ENCODE data around the gene UQCC2. TPM values are rescaled to one million over a fixed set of nuclear protein-coding genes. Genes with fewer than 3 reads are reported as not detected.

The UQCC2 gene
- polyA plus RNA-seq, 1 of the 3 experiments (the other 2 are of a cell fraction), result 59.0 TPM

DNA sequence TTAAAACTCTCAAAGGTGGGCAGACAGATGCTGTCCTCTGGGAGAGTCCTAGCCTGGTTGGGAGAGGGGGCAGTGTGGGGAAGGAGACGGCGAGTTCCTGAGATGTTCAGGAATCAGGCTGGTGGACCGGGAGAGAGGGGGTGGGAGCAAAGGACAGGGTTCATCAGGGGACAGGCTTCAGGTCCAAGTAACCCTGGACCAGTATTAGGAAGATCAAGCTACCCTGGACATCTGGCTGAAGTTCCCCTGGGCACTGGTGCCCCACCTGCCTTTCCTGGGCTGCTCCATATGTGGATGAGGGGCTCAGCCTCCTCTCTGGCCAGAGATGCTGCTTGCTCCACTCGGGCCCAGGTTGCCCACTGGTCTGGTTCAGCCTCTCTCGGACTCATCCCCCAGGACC is 36.3 kb upstream of the UQCC2 start:
- POLR2A ChIA-PET, result no interaction called here
- 82% methylated on average over 5 of the region's 5 CpGs for WGBS (ENCODE audit: low lambda C conversion rate)

More for the DNA sequence above, 36.3 kb upstream of the UQCC2 start:
- H4K20me1 ChIP-seq (ENCODE audit: insufficient read depth), result no peaks in the 10 kb centered on the region
- TF ChIP-seq, protein P1, sequence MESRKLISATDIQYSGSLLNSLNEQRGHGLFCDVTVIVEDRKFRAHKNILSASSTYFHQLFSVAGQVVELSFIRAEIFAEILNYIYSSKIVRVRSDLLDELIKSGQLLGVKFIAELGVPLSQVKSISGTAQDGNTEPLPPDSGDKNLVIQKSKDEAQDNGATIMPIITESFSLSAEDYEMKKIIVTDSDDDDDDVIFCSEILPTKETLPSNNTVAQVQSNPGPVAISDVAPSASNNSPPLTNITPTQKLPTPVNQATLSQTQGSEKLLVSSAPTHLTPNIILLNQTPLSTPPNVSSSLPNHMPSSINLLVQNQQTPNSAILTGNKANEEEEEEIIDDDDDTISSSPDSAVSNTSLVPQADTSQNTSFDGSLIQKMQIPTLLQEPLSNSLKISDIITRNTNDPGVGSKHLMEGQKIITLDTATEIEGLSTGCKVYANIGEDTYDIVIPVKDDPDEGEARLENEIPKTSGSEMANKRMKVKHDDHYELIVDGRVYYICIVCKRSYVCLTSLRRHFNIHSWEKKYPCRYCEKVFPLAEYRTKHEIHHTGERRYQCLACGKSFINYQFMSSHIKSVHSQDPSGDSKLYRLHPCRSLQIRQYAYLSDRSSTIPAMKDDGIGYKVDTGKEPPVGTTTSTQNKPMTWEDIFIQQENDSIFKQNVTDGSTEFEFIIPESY (IDR thresholded peaks at IDR 0.05; ENCODE audit: borderline replicate concordance, low read depth), result no peak
- TF ChIP-seq GATA2 (CRISPR knock-in tag; IDR thresholded peaks at IDR 0.05), result no peak
- TF ChIP-seq YY1 (IDR thresholded peaks at IDR 0.05; ENCODE audit: low read depth), result no peak
- TF ChIP-seq TCF12 (IDR thresholded peaks at IDR 0.05), result no peak
- no peak for TF ChIP-seq SMC3 (IDR thresholded peaks at IDR 0.05; ENCODE audit: low read depth, low read length)
- TF ChIP-seq CHD2 (IDR thresholded peaks at IDR 0.05; ENCODE audit: low read length, partially characterized antibody), result no peak
- no peak for TF ChIP-seq RAD21 (IDR thresholded peaks at IDR 0.05; ENCODE audit: low read length)
- TF ChIP-seq, protein P2, sequence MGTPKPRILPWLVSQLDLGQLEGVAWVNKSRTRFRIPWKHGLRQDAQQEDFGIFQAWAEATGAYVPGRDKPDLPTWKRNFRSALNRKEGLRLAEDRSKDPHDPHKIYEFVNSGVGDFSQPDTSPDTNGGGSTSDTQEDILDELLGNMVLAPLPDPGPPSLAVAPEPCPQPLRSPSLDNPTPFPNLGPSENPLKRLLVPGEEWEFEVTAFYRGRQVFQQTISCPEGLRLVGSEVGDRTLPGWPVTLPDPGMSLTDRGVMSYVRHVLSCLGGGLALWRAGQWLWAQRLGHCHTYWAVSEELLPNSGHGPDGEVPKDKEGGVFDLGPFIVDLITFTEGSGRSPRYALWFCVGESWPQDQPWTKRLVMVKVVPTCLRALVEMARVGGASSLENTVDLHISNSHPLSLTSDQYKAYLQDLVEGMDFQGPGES (IDR thresholded peaks at IDR 0.05; ENCODE audit: low read depth, low read length), result no peak
- no peak for TF ChIP-seq TAF1 (IDR thresholded peaks at IDR 0.05; ENCODE audit: borderline replicate concordance, low read depth, low read length)
- TF ChIP-seq, protein P3, sequence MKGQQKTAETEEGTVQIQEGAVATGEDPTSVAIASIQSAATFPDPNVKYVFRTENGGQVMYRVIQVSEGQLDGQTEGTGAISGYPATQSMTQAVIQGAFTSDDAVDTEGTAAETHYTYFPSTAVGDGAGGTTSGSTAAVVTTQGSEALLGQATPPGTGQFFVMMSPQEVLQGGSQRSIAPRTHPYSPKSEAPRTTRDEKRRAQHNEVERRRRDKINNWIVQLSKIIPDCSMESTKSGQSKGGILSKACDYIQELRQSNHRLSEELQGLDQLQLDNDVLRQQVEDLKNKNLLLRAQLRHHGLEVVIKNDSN (IDR thresholded peaks at IDR 0.05; ENCODE audit: borderline replicate concordance, low read depth), result no peak
- TF ChIP-seq, protein P4, sequence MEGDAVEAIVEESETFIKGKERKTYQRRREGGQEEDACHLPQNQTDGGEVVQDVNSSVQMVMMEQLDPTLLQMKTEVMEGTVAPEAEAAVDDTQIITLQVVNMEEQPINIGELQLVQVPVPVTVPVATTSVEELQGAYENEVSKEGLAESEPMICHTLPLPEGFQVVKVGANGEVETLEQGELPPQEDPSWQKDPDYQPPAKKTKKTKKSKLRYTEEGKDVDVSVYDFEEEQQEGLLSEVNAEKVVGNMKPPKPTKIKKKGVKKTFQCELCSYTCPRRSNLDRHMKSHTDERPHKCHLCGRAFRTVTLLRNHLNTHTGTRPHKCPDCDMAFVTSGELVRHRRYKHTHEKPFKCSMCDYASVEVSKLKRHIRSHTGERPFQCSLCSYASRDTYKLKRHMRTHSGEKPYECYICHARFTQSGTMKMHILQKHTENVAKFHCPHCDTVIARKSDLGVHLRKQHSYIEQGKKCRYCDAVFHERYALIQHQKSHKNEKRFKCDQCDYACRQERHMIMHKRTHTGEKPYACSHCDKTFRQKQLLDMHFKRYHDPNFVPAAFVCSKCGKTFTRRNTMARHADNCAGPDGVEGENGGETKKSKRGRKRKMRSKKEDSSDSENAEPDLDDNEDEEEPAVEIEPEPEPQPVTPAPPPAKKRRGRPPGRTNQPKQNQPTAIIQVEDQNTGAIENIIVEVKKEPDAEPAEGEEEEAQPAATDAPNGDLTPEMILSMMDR (IDR thresholded peaks at IDR 0.05), result no peak
- TF ChIP-seq FOXM1 (IDR thresholded peaks at IDR 0.05; ENCODE audit: low read depth), result no peak
- TF ChIP-seq, protein P5, sequence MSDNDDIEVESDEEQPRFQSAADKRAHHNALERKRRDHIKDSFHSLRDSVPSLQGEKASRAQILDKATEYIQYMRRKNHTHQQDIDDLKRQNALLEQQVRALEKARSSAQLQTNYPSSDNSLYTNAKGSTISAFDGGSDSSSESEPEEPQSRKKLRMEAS (IDR thresholded peaks at IDR 0.05; ENCODE audit: low read depth), result no peak
- no peak for TF ChIP-seq TEAD4 (IDR thresholded peaks at IDR 0.05; ENCODE audit: borderline replicate concordance, insufficient read depth)
- no peak for TF ChIP-seq POLR2AphosphoS5 (IDR thresholded peaks at IDR 0.05; ENCODE audit: low read depth, low read length)
- no peak for TF ChIP-seq EZH2phosphoT487 (IDR thresholded peaks at IDR 0.05; ENCODE audit: borderline replicate concordance, low read depth)
- no peak for TF ChIP-seq ELF1 (IDR thresholded peaks at IDR 0.05)
- no peak for TF ChIP-seq NFIC (IDR thresholded peaks at IDR 0.05; ENCODE audit: borderline replicate concordance)
- no peak for TF ChIP-seq EP300 (IDR thresholded peaks at IDR 0.05; ENCODE audit: borderline replicate concordance in 1 of 2, low read depth in 1 of 2, low read length in 1 of 2)
- no peaks in the 10 kb centered on the region for H3F3A ChIP-seq (replicated peaks; ENCODE audit: insufficient read depth)
- H3K36me3 ChIP-seq (replicated peaks in 1 of 2; ENCODE audit: control insufficient read depth in 1 of 2, insufficient read depth in 2 of 2, low read length in 1 of 2), result no peaks in the 10 kb centered on the region
- no peak for DNase-seq
- no peak overlapping the region for H3K4me2 ChIP-seq
- CTCF ChIA-PET, result interaction anchor here (1.0 to 9.2 kb wide), 7 partner anchors 13 to 415 kb away, joined by 3 to 116 read pairs (median 6); partner anchors contain the start of gene UQCC2
- H3K27me3 ChIP-seq (ENCODE audit: insufficient read depth), result no peaks in the 10 kb centered on the region
- H3K9ac ChIP-seq, result no peak overlapping the region
- H3K9me3 ChIP-seq, result no peaks in the 10 kb centered on the region
- H3K9me2 ChIP-seq, result no peaks in the 10 kb centered on the region
- H2AFZ ChIP-seq (ENCODE audit: low read depth), result no peak overlapping the region
- H3K27ac ChIP-seq (ENCODE audit: low read depth in 2 of 2, low read length in 1 of 2), result no peak overlapping the region
- no peak overlapping the region for H3K4me3 ChIP-seq (ENCODE audit: low read depth in 2 of 2, low read length in 1 of 2)
- no peaks in the 10 kb centered on the region for H3K79me2 ChIP-seq (ENCODE audit: insufficient read depth)
- peaks cover 15 to 33% of the 10 kb centered on the region in 2 experiments; a peak in 3 of 4 replicates for H3K4me1 ChIP-seq (ENCODE audit: control insufficient read depth in 1 of 2, insufficient read depth in 2 of 2, low read depth in 1 of 2, low read length in 1 of 2)

Data from SK-N-SH (cell line).